Measurements from ENCODE around the gene SLC25A51. TPM values are rescaled to one million over a fixed set of nuclear protein-coding genes. Genes with fewer than 3 reads are reported as not detected.

SLC25A51 gene
- total RNA-seq, 1 experiment from 2014 or later, result 9.3 TPM

DNA sequence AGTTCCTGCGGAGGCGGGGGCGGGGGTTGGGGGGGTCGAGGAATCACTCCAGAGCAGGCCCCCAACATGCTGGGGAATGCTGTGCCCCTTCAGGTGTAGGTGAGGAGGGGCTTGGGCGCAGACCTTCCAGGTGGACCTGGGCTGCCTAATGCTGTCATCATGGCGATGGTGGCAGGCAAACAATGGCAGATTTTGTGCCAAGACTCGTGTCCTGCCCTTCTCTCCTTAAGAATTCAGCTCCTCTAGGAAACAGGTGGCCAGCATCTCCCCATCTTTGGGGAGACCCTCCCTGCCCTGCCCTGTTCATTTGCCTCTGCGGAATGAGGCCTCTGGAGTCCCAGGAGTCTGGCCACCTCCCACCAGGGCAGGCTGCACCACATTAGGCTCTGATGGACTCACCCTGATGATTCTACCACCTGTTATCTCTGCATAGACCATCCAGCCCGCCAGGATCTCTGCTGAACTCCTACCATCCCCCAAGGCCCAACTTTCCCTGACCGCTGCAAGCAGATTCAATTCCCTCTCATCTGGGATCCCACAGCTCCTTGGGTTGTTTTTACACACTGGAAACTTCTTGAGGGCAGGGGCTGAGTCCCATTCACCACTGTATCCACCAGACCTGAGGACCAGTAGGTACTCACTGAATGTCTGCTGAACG is 10.9 kb upstream of the SLC25A51 start:
- no peaks in the 10 kb centered on the region for H3K9me3 Mint-ChIP-seq (ENCODE audit: low read depth, unreplicated experiment)
- H3K36me3 Mint-ChIP-seq (ENCODE audit: insufficient read depth, unreplicated experiment), result no peaks in the 10 kb centered on the region
- H3K27ac Mint-ChIP-seq (ENCODE audit: unreplicated experiment), result no peak overlapping the region
- CTCF ChIA-PET, result no interaction called here
- BruUV-seq (replicated peaks), result no TSS peak
- H3K4me1 Mint-ChIP-seq (ENCODE audit: low read depth, unreplicated experiment), result no peaks in the 10 kb centered on the region
- no peak for DNase-seq
- TF ChIP-seq, protein P1, sequence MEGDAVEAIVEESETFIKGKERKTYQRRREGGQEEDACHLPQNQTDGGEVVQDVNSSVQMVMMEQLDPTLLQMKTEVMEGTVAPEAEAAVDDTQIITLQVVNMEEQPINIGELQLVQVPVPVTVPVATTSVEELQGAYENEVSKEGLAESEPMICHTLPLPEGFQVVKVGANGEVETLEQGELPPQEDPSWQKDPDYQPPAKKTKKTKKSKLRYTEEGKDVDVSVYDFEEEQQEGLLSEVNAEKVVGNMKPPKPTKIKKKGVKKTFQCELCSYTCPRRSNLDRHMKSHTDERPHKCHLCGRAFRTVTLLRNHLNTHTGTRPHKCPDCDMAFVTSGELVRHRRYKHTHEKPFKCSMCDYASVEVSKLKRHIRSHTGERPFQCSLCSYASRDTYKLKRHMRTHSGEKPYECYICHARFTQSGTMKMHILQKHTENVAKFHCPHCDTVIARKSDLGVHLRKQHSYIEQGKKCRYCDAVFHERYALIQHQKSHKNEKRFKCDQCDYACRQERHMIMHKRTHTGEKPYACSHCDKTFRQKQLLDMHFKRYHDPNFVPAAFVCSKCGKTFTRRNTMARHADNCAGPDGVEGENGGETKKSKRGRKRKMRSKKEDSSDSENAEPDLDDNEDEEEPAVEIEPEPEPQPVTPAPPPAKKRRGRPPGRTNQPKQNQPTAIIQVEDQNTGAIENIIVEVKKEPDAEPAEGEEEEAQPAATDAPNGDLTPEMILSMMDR (IDR thresholded peaks at IDR 0.05; ENCODE audit: unreplicated experiment), result no peak
- H3K27me3 Mint-ChIP-seq (ENCODE audit: unreplicated experiment), result no peaks in the 10 kb centered on the region
- intact Hi-C loops (cut with micrococcal nuclease; ENCODE audit: unreplicated experiment), result no loop called here
- no peak overlapping the region for H3K4me3 Mint-ChIP-seq (ENCODE audit: low read depth, unreplicated experiment)

DNA sequence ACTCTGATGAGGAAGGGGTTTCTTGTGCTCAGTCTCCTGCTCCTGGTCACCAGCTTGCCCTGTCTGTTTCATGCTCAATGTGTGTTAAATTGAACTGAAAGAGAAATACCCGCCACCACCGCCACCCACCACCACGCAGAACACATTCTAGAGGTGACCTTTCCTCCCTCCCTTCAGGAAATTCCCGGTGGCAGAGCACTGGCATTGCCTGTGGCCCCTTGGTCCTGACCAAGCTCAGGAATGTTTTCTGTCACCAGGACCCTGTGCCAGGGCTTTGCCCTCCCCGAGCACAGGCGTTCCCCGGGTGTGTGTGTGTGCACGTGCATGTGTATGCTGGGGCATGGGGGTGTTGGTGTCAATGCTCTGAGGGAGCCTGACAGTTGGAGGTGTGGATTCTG is 10.2 kb upstream of the SLC25A51 start:
- H3K4me3 Mint-ChIP-seq (ENCODE audit: low read depth, unreplicated experiment), result no peak overlapping the region
- H3K9me3 Mint-ChIP-seq (ENCODE audit: low read depth, unreplicated experiment), result no peaks in the 10 kb centered on the region
- H3K4me1 Mint-ChIP-seq (ENCODE audit: low read depth, unreplicated experiment), result no peaks in the 10 kb centered on the region
- no TSS peak for BruUV-seq (replicated peaks)
- H3K36me3 Mint-ChIP-seq (ENCODE audit: insufficient read depth, unreplicated experiment), result no peaks in the 10 kb centered on the region
- intact Hi-C loops (cut with micrococcal nuclease; ENCODE audit: unreplicated experiment), result no loop called here
- TF ChIP-seq, protein P1 (IDR thresholded peaks at IDR 0.05; ENCODE audit: unreplicated experiment), result no peak
- no peaks in the 10 kb centered on the region for H3K27me3 Mint-ChIP-seq (ENCODE audit: unreplicated experiment)
- no peak overlapping the region for H3K27ac Mint-ChIP-seq (ENCODE audit: unreplicated experiment)
- no peak for DNase-seq
- CTCF ChIA-PET, result no interaction called here

DNA sequence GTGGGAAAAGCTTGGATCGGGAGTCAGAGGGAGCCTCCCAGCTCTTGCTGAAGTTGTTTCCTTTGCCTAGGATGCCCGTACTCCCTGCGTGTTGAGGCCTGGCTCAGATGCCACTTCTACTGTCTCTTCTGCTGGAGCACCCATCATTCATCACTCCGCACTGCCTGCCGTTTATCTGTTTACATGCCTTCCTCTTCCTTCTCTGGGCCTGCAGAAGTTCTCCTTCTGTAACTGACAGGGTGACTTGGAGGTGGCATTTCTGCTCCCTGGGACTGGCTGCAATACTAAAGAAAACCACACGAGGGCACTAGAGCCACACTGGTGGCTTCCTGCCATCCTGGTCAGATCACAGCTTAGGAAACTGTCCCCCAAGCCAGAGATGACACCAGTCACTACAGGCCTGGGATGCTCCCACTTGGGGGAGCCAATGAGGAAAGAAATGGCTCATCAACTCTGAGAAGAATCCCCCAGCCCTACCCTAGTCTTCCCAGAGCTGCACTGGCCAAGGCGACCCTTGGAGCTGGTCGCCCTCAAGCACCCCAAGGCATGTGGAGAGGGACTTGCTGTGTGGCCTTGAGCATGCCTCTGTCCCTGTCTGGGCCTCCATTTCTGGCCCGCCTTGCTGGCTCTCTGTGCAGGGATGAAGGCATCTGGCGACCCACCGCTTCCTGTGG is 9.7 kb upstream of the SLC25A51 start:
- Mint-ChIP-seq H3K9me3 (ENCODE audit: low read depth, unreplicated experiment) (no peaks in the 10 kb centered on the region), H3K4me1 (ENCODE audit: low read depth, unreplicated experiment) (no peaks in the 10 kb centered on the region), H3K36me3 (ENCODE audit: insufficient read depth, unreplicated experiment) (no peaks in the 10 kb centered on the region), H3K27me3 (ENCODE audit: unreplicated experiment) (no peaks in the 10 kb centered on the region), H3K4me3 (ENCODE audit: low read depth, unreplicated experiment) (no peak overlapping the region), H3K27ac (ENCODE audit: unreplicated experiment) (no peak overlapping the region)
- DNase-seq, result no peak
- no TSS peak for BruUV-seq (replicated peaks)
- TF ChIP-seq, protein P1 (IDR thresholded peaks at IDR 0.05; ENCODE audit: unreplicated experiment), result no peak
- intact Hi-C loops (cut with micrococcal nuclease; ENCODE audit: unreplicated experiment), result no loop called here
- CTCF ChIA-PET, result no interaction called here

DNA sequence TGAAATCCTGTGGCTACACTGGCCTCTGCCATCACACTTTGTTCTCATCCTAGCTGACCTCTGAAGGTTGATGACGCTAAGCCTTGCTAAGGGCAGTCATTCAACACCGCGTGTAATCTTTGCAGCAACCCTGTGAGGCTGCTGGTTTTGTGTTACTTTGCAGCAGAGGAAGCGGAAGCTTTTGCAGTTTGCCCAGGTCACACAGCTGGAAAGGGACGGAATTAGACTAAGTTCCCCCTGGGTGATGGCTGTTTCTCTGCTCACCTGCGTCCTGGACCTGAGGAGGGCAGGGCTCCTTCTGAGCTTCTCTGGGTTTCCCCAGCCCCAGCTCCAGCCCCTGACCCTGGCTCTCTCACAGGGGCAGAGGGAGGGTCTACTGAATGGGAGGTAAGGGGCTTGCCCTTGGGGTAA is 7.3 kb upstream of the SLC25A51 start:
- no TSS peak for BruUV-seq (replicated peaks)
- TF ChIP-seq, protein P1 (IDR thresholded peaks at IDR 0.05; ENCODE audit: unreplicated experiment), result no peak
- H3K4me3 Mint-ChIP-seq (ENCODE audit: low read depth, unreplicated experiment), result no peak overlapping the region
- intact Hi-C loops (cut with micrococcal nuclease; ENCODE audit: unreplicated experiment), result no loop called here
- no peak for DNase-seq
- CTCF ChIA-PET, result no interaction called here
- no peaks in the 10 kb centered on the region for H3K9me3 Mint-ChIP-seq (ENCODE audit: low read depth, unreplicated experiment)
- H3K27me3 Mint-ChIP-seq (ENCODE audit: unreplicated experiment), result no peaks in the 10 kb centered on the region
- H3K27ac Mint-ChIP-seq (ENCODE audit: unreplicated experiment), result no peak overlapping the region
- H3K4me1 Mint-ChIP-seq (ENCODE audit: low read depth, unreplicated experiment), result no peaks in the 10 kb centered on the region
- H3K36me3 Mint-ChIP-seq (ENCODE audit: insufficient read depth, unreplicated experiment), result no peaks in the 10 kb centered on the region
